Gastrocnemius medialis (tissue), 4 donors: Measurements from ENCODE around the gene MED12L.

ENCODE experiments used
- CTCF ChIP-seq, 5 experiments: fragments of 450-650 bp in 3 of 5; fragments of 200-600 bp in 2 of 5; sonication (generic) in 2 of 5; IDR thresholded peaks in 4 of 5; conservative IDR thresholded peaks in 1 of 5; 1 replicate in 4 of 5; 2 replicates in 1 of 5; pipeline ENCODE4 v1.5.1; 2016 to 2019; ENCODE audit warnings: antibody characterized with exemption in 5 of 5, mild to moderate bottlenecking in 3 of 5, moderate library complexity in 3 of 5
- POLR2A ChIP-seq, 2 donors: fragments of 450-650 bp; IDR thresholded peaks; one replicate each; pipeline ENCODE4 v1.6.1; 2017; ENCODE audit warnings: antibody characterized with exemption in 2 of 2, mild to moderate bottlenecking in 2 of 2, moderate library complexity in 2 of 2

GRCh38 chr3:151182349-151183079, 97.0 kb downstream of the MED12L start:
- TF ChIP-seq CTCF (IDR thresholded peaks at IDR 0.05 in 4 of 5, conservative IDR thresholded peaks at IDR 0.05 in 1 of 5) = no peak
- no peak for TF ChIP-seq POLR2A (IDR thresholded peaks at IDR 0.05)
